GM19239 (cell line): ENCODE measurements around the gene NDUFAF2.
"Not testable (repeated sequence)": the region's sequence is repeated elsewhere in the genome, so short reads cannot be mapped to it uniquely, and the experiment has no call there.

Source experiments
- DNase-seq: peaks from one replicate; pipeline ENCODE4 v3.0.0; 2011; ENCODE audit warnings: low spot score; ENCODE audit not compliant: insufficient read length
- FAIRE-seq: peaks from 2 replicates; lab custom pipeline; 2011; peaks lifted over from hg19 to GRCh38; lab: Jason Lieb, UNC

The NDUFAF2 gene, protein sequence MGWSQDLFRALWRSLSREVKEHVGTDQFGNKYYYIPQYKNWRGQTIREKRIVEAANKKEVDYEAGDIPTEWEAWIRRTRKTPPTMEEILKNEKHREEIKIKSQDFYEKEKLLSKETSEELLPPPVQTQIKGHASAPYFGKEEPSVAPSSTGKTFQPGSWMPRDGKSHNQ

DNA sequence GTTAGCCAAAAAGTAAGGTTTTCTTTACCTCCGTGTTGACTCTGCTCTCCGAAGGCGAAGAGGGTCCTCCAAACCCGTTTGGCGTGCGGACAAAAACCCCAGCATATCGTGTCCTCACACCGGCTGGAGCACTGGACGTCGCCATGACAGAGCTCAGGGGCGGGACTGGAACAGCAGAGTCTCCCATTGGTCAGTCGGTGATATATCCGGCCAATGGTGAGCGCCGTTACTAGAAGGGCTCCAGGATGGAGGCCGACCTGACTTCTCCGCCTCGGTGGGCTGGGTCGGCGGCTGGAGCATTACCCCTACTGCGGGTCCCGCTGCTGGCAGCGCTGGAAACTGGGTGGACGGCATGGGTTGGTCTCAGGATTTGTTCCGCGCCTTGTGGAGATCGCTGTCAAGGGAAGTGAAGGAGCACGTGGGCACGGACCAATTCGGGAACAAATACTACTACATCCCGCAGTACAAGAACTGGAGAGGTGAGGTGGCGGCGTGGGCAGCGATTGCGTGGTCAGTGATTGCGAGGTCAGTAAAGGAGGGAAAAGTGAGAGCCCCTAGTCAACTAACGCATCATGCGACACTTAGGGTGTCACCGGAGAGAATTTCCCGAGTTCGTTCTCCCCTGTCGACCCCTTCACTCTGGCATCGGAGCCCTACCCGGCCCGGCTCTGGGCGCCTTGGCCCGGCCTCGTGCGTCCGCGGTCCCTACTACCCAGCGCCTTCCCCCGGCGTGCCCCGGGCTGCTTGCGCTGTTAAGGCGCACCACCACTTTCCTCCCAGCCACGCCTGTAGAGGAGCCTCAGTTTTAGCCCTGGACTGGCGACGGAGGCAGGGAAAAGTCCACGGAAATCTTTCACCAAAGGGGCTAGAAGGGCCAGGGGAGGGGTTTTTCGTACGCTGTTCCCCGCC is at the start of gene NDUFAF2, which contains the start of gene ERCC8:
NDUFAF2 (plus strand) TSS at position 302 of the 909 bp plus-strand sequence; CDS start at position 353, 51 bp downstream.
ERCC8 (minus strand) TSS at position 167 of the 909 bp plus-strand sequence; CDS start at position 105, 62 bp downstream.
- FAIRE-seq (peak; percentile 100), DNase-seq (peak; percentile 88)

DNA sequence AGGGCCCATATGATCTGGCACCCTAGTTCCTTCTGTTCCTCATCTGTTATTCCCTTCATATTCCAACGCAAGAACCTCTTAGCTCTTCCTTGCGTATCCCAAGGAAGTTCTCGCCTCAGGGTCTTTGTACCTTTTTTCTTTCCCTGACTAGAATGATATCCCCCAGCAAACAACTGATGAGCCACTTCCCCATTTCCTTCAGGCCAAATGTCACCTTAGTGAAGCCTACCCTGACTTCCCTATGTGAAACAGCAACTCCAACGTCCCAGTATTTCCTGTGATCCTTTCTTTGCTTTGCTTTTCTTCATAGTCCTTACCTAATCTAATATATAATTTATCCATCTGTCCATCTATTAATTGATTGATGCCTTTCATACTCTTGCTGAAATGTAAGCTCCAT is 48.0 kb upstream of the NDUFAF2 start:
- DNase-seq: no peak
- no peak for FAIRE-seq

DNA sequence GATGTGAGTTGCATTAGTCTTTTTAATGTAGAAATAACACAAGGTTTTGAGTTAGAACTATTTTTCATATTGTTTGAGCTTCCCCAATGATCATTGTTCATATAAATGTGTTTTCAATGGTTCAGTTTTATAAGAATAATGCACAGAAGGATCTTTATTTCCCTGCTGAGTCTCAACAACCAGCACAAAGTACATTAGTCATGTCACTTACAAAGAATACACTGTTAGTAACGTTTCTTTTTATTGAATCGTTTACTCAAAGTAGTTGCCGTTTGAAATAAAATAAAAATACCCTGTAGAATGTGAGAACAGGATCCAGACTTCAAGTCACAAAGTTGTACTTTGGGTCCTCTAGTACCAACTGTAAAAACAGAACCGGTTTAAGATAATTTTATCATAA is 41.6 kb upstream of the NDUFAF2 start:
- DNase-seq (no peak), FAIRE-seq (no peak)

DNA sequence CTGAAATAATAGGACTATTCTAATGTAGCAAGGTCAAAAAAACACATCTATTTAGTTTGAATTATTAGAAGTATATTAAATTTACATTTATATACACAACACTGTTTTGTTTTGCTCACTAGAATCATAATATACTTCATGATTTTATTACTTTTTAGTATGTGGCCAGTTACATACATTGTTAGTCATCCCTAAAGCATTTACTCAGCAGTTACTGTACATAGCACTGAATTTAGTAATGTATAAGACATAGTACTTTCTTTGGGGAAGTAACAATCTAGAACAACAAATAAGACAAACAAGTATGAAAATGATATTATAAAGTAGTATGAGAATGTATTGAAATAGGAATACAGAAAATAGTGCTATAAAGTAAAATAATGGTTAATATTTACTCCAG is 28.4 kb upstream of the NDUFAF2 start:
- no peak for FAIRE-seq
- no peak for DNase-seq

DNA sequence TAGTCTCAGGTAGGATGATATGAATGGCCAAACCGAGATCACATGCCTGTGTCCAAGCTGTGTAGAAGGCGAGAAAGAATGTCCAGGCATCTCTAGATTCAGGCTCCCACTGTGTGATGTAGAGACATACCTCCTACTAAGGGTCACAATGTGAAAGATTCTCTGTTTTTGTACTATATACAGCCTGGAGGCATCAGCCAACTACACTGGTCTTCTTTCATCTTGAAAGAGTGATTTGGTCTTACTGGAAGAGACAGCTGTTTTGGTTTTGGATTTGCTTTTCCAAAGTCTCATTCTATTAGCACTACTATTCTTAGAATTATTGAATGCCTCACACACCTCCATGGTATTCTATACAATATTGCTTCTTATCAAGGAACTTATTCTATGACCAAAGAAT is 26.5 kb upstream of the NDUFAF2 start:
- no peak for FAIRE-seq
- DNase-seq: no peak

DNA sequence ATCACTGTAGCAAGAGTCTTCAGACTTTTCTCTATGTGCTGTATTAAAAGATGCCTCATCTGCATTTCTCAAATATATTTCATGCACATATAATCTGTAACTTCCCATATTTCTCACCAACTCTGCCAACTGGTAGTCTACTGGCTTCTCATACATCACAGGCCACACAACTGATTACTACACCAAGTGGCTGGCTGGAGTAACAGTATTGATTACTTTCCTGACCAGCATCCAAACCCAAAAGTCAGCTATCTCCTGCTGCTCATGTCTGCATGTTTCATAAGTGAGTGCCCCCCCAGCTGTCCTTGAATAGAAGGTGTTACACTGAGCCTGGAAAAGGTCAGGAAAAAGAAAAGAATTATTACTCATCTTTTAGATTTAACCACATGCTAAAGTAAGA is 17.6 kb upstream of the NDUFAF2 start:
- FAIRE-seq (no peak), DNase-seq (no peak)

DNA sequence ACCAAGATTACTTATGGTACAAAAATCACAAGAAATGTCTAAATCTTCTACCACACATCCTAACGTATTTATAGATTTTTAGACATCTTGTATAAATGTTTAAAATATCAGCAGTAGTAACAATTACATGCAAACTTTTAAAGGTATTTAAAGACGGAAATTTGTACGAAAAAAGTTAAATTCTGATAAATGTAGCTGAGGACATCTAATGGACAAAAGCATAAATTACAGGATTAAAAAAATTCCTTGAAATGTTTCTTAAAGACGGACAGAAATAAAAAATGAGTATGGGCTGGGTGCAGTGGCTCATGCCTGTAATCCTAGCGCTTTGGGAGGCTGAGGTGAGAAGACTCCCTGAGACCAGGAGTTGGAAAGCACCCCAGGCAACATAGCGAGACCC is 16.0 kb upstream of the NDUFAF2 start:
- no peak for DNase-seq
- no peak for FAIRE-seq

DNA sequence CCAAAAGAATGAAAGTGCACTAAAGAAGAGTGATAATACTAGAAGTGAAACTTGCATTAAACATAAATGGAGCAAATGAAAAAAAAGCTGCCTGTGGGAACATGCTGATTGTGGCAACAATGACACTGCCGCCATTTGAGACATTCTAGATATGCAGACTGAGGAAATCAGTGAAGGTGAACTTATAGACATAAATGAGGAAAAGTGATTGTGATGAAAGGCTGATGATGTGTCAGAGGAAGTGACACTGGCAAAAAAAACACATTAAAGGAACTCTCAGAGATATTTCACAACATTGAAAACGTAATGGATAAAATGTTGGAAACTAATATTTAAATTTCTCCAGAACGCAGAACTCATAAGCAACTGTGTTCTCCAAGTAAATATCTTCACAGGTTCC is 1.4 kb upstream of the NDUFAF2 start:
- FAIRE-seq (no peak), DNase-seq (no peak)

DNA sequence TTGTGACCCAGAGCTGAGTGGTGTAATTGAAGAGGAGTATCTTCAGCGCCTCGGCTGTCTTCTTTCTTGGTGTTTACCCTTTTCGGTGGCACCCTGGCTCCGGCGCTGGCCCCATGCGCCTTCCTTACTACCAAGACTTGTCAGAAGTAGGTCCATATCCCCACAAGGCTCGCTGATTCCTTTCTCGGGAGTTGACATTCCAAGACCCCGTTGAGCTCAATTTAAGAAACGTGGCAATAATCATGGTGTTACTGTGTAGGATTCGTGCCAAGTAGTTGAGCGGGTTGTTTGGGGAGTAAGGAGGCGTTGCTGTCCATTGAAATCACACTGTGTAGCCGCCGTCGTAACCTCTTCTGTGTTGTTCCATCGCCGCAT is 795 bp downstream of the NDUFAF2 start:
- no peak for DNase-seq

DNA sequence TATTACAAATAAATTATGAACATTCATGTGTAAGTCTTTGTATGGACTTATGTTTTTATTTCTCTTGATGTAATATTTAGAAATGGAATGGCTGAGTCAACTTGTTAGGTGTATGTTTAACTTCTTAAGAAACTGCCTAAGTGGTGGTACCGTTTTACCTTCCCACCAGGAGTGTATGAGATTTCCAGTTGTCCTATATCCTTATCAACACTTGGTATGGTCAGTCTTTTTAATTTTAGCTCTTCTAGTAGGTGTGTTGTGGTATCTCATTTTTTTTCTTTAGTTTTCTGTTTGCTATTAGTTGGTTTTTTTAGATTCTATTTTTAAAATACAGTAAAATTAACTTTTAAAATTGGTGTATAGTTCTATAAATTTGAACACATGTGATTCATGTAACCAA is 3.7 kb downstream of the NDUFAF2 start:
- DNase-seq: no peak
- no peak for FAIRE-seq

More for the DNA sequence above, 795 bp downstream of the NDUFAF2 start:
- peak; percentile 47 for FAIRE-seq

DNA sequence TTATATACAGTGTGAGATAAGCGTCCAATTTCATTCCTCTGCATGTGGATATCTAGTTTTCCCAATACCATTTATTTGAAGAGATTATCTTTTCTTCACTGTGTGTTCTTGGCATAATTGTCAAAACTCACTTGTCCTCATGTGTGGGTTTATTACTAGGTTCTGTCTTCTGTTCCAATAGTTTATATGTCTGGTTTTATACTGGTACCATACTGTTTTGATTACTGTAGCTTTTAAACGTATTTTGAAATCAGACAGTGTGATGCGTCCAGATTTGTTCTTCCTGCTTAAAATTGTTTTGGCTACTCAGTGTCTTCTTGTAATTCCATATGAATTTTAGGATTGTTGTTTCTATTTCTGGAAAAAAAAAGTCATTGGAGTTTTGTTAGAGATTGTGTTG is 10.2 kb downstream of the NDUFAF2 start:
- FAIRE-seq: peak; percentile 45
- DNase-seq: no peak

DNA sequence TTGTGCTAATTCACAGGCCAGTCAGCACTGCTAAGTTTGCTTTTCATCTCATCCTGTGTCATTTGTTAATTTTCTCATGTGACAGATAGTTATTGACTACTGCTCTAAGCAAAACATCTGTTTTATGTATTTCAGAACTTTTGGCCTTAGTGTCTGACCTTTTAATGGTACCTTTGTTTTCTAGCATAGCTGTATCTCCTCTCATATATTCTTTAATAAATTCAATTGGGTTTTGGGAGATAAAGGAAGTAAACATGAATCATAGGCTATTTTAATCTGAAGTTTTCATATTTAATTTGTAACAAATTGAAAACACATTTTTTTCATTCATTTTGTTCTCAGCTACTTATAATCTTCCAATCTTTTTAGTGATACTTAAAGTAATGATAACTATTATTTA is 13.1 kb downstream of the NDUFAF2 start:
- peak; percentile 37 for FAIRE-seq
- no peak for DNase-seq

DNA sequence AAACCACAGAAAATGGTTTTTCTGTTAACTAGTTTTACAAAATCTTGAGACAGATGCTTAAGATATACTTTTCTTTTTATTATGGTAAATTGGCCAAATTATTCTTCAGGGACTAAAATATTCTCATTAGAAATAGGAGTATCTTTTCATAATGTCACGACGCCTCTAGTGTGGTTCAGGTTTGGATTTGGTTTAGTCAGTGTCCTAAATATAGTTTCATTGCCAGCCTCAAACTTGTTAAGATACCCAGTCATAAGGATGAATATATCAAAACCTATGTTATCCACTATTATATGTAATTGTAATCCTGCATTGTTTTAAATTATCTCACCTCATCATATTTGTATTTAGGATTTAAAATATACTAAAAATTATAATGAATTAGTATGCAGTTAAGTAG is 13.7 kb downstream of the NDUFAF2 start:
- FAIRE-seq (peak; percentile 33), DNase-seq (no peak)

DNA sequence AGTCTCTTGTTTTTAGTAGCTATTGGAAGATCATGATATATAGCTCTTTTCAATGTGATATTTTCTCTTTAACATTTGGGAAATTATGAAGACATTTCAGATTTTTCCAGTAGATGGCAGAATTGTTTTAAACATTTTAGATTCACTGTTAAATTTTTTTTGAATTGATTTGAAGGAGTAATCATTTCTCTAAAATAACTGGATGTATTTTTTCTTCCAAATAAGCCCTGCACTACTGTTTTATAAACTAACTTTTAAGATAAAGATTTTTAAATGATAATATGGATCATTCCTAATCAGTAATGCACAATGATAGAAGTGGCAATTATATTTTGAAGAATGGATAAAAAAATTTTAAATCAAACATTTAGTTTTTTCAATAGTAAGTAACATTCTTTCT is 14.2 kb downstream of the NDUFAF2 start:
- FAIRE-seq (no peak), DNase-seq (no peak)

DNA sequence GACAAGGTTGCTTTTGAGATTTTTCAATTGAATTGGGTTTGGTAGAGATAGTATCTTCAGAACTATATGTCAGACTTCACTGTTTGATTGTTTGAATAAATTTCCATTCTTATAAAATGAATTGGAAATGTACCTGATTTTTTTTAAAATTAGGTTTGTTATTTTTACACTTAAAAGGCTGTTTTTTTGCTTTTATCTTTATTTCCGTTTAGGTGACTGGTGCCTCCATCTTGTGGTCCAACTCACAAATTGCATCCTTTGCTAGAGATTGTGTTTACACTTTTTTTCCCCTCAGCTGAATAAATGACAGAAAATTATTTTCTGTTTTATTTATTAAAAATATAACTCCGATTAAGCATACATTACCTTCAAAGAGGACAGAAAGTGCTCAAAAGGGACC is 15.6 kb downstream of the NDUFAF2 start:
- DNase-seq: no peak
- peak; percentile 55 for FAIRE-seq

DNA sequence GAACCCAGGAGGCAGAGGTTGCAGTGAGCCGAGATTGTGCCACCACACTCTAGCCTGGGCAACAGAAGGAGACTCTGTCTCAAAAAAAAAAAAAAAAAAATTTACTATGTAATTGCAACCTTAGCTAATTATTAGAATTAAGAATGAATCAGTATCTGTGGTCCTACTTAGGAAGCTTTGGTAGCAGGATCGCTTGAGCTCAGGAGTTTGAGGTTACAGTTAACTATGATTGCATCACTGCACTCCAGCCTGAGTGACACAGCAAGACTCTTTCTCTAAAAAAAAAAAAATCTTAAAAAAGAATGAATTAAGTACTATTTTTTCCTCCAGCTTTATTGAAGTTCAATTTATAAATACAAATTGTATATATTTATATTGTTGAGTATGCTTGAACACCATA is 16.7 kb downstream of the NDUFAF2 start:
- FAIRE-seq: no peak

DNA sequence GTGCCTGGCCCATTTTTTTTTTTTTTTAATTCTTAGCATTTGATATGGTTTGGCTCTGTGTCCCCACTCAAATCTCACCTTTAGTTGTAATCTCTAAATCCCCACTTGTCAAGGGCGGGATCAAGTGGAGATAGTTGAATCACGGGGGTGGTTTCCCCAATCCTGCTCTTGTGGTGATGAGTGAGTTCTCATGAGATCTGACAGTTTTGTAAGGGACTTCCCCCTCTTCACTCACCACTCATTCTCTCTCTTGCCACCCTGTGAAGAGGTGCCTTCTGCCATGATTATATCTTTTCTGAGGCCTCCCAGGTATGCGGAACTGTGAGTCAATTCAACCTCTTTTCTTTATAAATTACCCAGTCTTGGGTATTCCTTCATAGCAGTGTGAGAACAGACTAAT is 27.2 kb downstream of the NDUFAF2 start:
- no peak for DNase-seq
- FAIRE-seq: no peak

More for the DNA sequence above, 16.7 kb downstream of the NDUFAF2 start:
- no peak for DNase-seq

DNA sequence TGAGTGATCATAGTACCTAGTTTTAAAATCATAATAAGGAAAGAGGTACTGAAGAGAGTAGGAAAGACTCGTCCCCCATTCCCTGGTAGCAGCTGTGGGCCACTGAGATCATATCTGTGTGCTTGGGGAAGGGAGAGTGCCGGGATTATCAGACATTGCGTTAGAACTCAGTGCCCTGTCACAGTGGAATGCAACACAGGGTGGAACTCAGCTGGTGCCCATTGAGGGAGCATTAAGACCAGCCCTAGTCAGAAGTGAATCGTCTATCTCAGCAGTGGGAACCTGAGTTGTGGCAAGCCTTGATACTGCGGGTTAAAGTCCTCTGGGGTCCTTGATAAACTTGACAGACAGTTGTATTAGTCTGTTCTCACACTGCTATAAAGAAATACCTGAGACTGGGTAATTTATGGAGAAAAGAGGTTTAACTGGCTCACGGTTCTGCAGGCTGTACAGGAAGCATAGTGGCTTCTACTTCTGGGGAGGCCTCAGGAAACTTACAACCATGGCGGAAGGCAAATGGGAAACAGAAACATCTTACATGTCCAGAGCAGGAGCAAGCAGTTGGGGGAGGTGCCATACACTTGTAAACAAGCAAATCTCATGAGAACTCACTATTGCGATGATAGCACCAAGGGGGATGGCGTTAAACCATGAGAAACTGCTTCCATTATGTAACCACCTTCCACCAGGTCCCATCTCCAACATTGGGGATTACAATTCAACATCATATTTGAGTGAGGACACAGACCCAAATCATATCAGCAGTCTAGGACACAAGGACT is 33.1 kb downstream of the NDUFAF2 start:
- FAIRE-seq (no peak), DNase-seq (no peak)

DNA sequence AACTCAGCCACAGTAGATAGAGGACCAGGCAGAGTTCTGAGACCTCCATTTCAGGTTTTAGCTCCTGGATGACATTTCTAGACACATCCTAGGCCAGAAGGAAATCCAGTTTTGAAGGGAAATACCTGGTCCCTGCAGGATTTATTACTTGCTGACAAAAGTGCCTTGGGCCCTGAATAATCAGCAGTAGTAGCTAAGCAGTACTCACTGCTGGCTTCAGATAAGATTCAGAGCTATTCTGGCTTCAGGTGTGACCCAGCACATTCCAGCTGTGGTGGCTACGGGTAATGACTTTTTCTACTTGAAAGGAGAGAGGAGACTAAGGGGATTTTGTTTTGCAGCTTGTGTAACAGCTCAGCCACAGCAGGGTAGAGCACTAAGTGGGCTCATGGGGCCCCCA is 34.0 kb downstream of the NDUFAF2 start:
- DNase-seq: no peak
- no peak for FAIRE-seq

DNA sequence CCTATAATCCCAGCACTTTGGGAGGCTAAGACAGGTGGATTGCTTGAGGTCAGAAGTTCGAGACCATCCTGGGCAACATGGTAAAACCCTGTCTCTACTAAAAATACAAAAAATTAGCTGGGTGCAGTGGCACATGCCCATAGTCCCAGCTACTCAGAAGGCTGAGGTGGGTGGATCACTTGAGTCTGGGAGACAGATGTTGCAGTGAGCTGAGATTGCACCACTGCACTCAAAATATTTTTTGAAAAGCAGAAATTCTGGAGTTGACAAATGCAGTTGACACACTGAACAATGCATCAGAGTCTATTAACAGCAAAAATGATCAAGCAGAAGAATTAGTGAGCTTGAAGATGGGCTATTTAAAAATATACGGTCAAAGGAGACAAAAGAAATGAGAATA is 35.5 kb downstream of the NDUFAF2 start:
- DNase-seq: no peak
- FAIRE-seq: no peak

DNA sequence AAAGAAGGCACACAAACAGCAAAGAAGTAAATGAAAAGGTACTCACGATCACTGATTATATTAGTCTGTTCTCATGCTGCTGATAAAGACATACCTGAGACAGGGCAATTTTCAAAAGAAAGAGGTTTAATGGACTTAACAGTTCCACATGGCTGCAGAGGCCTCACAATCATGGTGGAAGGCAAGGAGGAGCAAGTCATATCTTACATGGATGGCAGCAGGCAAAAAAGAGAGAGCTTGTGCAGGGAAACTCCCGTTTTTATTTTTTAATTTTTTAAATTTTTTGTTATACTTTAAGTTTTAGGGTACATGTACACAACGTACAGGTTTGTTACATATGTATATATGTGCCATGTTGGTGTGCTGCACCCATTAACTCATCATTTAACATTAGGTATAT is 37.1 kb downstream of the NDUFAF2 start:
- FAIRE-seq, DNase-seq: not testable (repeated sequence)
